OCI-LY7 (cell line): Measurements from ENCODE around the gene AFF2.

Experiments
- CTCF ChIP-seq: fragments of 200-600 bp; sonication (generic); conservative IDR thresholded peaks from 2 replicates; pipeline ENCODE4 v1.5.1; 2014; ENCODE audit warnings: mild to moderate bottlenecking, antibody characterized with exemption, low read length, moderate library complexity, mixed read lengths
- EZH2phosphoT487 ChIP-seq: fragments of 200-600 bp; sonication (generic); IDR thresholded peaks from 2 replicates; pipeline ENCODE4 v1.6.1; 2018; ENCODE audit warnings: low read depth, borderline replicate concordance, mild to moderate bottlenecking, mixed run types, antibody characterized with exemption, low read length, moderate library complexity, mixed read lengths

- TF ChIP-seq CTCF (no peak), EZH2phosphoT487 (no peak)
These were observed 66.8 kb downstream of the AFF2 start for GRCh38 chrX:148567229-148567628.
